BLaER1 treated with 17β-estradiol and CSF1 and Interleukin-3, amounts not matched to agents 10 nM and 100 nM (cell line): ENCODE data around the gene TMIE.
A peak's percentile ranks its signal among the peaks of the same experiment; 100 is the strongest.

Experiments used
- H3K27ac ChIP-seq, 11 experiments: shearing (Covaris generic); formaldehyde crosslinking; 2 replicates each; pipeline ENCODE4 v1.8.1; 2022
- H3K27me3 ChIP-seq, 11 experiments: shearing (Covaris generic); formaldehyde crosslinking; 2 replicates each; pipeline ENCODE4 v1.8.1; 2022
- H3K36me3 ChIP-seq, 11 experiments: shearing (Covaris generic); formaldehyde crosslinking; 2 replicates each; pipeline ENCODE4 v1.8.1; 2022
- H3K4me1 ChIP-seq, 10 experiments: shearing (Covaris generic); formaldehyde crosslinking; 2 replicates each; pipeline ENCODE4 v1.8.1; 2022
- H3K4me2 ChIP-seq, 11 experiments: shearing (Covaris generic); formaldehyde crosslinking; 2 replicates each; pipeline ENCODE4 v1.8.1; 2022
- H3K4me3 ChIP-seq, 10 experiments: shearing (Covaris generic); formaldehyde crosslinking; 2 replicates each; pipeline ENCODE4 v1.8.1; 2022
- H3K9ac ChIP-seq, 11 experiments: shearing (Covaris generic); formaldehyde crosslinking; 2 replicates each; pipeline ENCODE4 v1.8.1; 2022
- H3K9me3 ChIP-seq, 11 experiments: shearing (Covaris generic); formaldehyde crosslinking; replicated peaks in 1 of 11; 2 replicates each; pipeline ENCODE4 v1.8.1; 2022
- H4K20me1 ChIP-seq, 11 experiments: shearing (Covaris generic); formaldehyde crosslinking; 2 replicates each; pipeline ENCODE4 v1.8.1; 2022
- Cebpa-rat ChIP-seq, 11 experiments: shearing (Covaris generic); IDR thresholded peaks; 2 replicates each; pipeline ENCODE4 v1.8.1; 2022

TMIE gene

DNA sequence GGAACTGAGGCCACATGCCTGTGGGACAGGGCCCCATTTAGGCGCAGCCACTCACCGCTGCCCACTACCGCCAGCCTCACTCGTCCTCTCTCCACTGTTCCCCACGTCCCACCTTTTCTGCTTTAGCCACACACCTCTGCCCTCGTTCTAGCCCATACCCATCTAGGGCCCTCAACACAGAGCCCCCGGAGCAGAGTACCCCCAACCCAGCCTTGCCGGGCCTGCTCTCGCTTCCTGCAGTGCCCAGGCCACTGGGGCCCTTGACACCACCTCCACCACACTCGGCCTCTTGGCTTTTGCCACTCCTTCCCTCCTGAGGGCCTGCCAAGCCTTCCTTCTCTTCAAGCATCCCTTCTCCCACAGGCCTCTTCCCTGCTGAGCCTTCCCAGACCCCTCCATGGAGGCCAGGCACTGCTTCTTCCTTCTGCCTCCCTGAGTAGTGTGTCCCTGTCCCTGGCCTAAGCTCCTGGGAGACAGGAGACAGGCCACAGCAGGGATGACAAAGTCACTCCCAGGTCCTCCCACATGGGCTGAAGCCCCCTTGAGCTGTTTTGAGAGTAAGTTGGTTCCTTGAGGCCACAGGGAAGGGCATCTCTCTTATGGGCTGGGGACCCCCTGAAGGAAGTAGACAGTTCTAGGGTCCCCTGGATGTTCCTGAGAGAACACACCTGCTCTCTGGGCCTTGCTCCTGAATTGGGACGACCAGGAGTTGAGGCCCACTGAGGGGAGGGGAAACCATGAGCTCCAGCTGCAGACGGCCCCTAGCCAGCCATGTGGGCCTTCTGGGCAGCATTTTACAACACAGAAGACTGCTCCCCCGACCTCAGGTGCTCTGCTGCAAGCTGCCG lies 12.1 kb downstream of the TMIE start:
- no peak overlapping the region for H3K4me3 ChIP-seq
- no peaks in the 10 kb centered on the region for H3K27me3 ChIP-seq
- peak overlapping the region; percentile 0 to 71 (median 59); a peak in 20 of 22 replicates for H3K4me2 ChIP-seq
- 0 out of 22 replicates have a peak overlapping the region, but pooled peaks of 3 of the 11 experiments have one; percentile 2 to 5 (median 4) for H3K9ac ChIP-seq
- H4K20me1 ChIP-seq, result no peaks in the 10 kb centered on the region
- H3K27ac ChIP-seq, result peak overlapping the region in 2 of 11 experiments; percentile 11 to 35; a peak in 2 of 22 replicates
- no peaks in the 10 kb centered on the region for H3K9me3 ChIP-seq
- no peak for TF ChIP-seq Cebpa-rat (IDR thresholded peaks at IDR 0.05)
- H3K36me3 ChIP-seq, result no peaks in the 10 kb centered on the region; a peak in 1 of 22 replicates
- peaks cover 22 to 46% (median 34%) of the 10 kb centered on the region in 10 experiments; a peak in 19 of 20 replicates for H3K4me1 ChIP-seq

DNA sequence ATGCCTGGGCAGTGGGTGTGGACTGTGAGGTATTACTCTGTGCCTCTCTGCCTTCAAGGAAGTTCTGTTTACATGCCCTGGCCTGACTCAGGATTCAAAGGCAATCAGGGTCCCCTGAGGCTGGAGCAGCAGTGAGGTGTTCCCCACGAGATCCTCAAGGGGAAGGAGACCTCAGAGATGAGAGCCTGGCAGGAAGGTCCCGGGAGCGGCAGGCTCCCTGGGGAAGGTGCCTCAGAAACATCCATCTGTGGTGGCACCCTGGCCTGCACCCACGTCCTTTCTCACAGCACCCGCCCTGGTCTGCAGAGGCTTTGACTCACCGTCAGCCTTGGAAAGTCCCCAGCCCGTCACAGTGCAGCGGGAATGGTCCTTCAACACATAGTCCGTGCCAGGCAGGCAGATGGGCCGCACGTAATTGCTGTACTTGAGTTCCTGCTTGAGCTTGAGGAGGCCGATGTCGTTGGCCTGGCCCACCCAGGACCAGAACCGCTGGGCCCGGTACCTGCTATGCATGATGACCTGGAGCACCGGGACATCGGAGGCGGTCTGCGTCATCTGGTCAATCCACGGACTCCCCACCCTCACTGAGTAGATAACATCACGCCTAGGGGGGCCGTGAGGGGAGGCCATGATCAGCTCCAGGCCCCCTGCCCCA lies 12.8 kb downstream of the TMIE start:
- Histone ChIP-seq H3K4me2 (peak overlapping the region; percentile 3 to 71 (median 59); a peak in 20 of 22 replicates), H3K4me3 (no peak overlapping the region), H3K27ac (peak overlapping the region in 1 of 11 experiments; percentile 35; a peak in 2 of 22 replicates), H3K36me3 (no peaks in the 10 kb centered on the region; a peak in 1 of 22 replicates), H3K9me3 (no peaks in the 10 kb centered on the region), H4K20me1 (no peaks in the 10 kb centered on the region), H3K27me3 (no peaks in the 10 kb centered on the region), H3K9ac (peak overlapping the region in 3 of 11 experiments; percentile 2 to 5 (median 4); a peak in 1 of 22 replicates), H3K4me1 (peaks cover 22 to 39% (median 33%) of the 10 kb centered on the region in 10 experiments; a peak in 19 of 20 replicates)
- no peak for TF ChIP-seq Cebpa-rat (IDR thresholded peaks at IDR 0.05)

DNA sequence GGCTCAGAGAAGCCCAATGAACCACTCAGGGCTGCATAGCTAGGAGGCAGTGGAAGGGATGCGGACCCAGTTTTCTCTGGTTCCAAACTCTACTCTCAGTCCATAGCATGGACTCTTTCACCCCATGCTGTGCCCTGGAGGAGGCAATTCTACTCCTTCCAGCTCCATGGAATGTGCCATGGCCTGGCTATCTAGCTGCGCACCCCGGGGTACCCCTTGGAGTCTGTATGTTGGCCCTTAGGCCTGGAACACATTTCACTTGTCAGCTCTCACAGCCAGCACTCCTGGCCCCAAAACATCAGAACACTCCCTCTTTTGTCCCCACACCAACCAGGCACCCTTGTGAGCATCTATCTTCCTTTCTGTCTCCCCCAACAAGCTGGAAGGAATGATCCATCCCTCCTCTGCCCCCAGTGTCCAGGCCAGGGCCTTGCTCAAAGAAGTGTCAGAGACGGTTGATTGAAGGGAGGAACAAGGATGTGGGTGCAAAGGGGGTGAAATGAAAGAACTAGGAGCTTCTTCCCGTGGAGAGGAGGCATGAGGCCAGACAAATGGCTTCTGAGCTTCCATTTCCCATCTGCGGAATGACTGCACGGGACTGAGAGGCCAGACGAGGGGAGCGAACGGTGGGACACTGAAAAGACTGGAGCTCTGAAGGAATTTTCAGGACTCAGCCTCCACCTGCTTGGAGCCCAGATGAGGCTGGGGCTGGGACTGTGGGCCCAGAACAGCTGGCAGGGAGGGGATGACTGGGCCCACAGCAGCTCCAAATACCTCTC lies 13.7 kb downstream of the TMIE start:
- no peaks in the 10 kb centered on the region for H4K20me1 ChIP-seq
- no peaks in the 10 kb centered on the region for H3K9me3 ChIP-seq
- no peak overlapping the region for H3K27ac ChIP-seq
- TF ChIP-seq Cebpa-rat (IDR thresholded peaks at IDR 0.05), result no peak
- H3K4me3 ChIP-seq, result no peak overlapping the region
- H3K36me3 ChIP-seq, result no peaks in the 10 kb centered on the region
- no peak overlapping the region for H3K9ac ChIP-seq
- H3K4me2 ChIP-seq, result peak overlapping the region in 6 of 11 experiments; percentile 18 to 64 (median 58); a peak in 4 of 22 replicates
- no peaks in the 10 kb centered on the region for H3K27me3 ChIP-seq
- H3K4me1 ChIP-seq, result peaks cover 22 to 36% (median 31%) of the 10 kb centered on the region in 10 experiments; a peak in 19 of 20 replicates

DNA sequence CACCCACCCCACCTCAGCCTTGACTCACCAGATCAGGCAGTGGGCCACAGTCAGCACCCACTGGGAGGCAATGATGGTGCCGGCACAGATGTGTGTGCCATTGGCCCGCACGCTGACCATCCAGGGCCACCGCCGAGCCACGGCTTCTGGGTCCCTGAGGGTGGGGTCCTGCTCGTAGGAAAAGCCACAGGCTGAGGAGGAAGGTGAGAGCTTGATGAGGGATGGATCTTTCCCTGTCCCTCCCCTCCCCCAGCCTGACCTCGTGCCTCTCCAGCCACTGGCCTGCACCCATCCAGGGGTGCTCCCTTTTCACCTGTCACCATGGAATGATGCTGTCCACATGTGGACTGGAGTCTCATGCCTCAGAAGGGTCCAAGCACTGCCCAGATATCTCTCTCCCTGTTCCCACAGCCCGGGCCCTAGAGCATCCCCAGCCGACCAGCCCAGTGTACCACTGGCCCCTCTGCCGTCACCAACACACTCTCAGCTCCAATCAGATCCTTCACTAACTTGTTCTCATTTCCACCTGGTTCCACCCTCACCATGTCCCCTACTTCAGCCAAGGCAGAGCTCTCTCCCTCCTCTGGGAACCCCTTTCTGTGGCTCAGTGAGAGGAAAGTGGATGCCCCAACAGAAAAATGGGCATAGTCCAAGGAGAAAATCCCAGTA lies 14.4 kb downstream of the TMIE start:
- Histone ChIP-seq H3K9ac (no peak overlapping the region), H3K9me3 (peaks cover 0 to under 1% (median 0%) of the 10 kb centered on the region in 11 experiments; a peak in 2 of 22 replicates), H3K36me3 (no peaks in the 10 kb centered on the region), H3K4me1 (peaks cover 22 to 36% (median 31%) of the 10 kb centered on the region in 10 experiments; a peak in 19 of 20 replicates), H3K27me3 (no peaks in the 10 kb centered on the region), H3K27ac (no peak overlapping the region), H4K20me1 (no peaks in the 10 kb centered on the region), H3K4me2 (peak overlapping the region in 3 of 11 experiments; percentile 18 to 50 (median 22); a peak in 5 of 22 replicates), H3K4me3 (no peak overlapping the region)
- TF ChIP-seq Cebpa-rat (IDR thresholded peaks at IDR 0.05), result no peak

DNA sequence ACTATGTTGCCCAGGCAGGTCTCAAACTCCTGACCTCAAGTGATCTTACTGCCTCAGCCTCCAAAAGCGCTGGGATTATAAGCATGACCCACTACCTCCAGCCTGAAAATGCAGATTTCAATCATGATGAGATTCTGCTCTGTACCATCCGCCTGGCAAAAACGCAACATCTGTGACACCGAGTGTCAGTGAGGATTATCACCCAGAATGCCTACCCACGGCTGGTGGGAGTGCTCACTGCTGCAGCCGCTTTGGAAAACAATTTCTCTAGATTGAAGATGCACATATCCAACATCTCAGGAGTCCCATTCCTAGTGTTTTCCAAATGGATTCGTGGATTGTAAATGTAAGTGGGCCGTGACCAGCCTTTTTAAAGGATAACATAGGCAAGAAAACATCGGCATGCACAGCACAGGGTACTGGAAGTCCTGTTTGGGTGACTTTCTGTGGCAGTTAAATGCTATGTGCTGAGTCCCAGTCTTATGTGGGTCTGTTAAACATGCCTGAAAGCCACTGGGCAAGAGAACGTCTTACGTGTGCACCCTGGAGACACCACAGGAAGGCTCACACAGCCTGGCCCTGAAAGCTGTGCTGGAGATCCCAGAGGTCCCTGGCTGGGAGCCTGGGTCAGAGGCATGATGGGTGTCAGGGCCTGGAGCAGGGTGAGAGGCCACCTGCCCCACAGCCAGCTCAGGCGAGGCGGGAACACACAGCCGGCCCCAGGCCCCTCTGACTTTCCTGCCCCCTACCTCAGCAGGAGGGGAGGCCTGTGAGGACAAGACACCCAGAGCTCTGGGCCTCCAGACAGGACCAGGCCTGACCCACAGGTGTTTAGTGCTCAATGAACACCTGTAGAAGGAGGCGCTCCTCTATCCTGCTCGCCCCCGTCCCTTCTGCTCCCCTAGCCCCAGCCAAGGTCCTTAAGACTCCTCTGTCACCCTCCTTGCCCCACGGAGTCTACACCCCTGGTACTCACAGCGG lies 15.6 kb downstream of the TMIE start:
- Histone ChIP-seq H3K4me2 (peak overlapping the region in 2 of 11 experiments; percentile 21 to 23; a peak in 3 of 22 replicates), H3K9ac (0 out of 22 replicates have a peak overlapping the region, but pooled peaks of 1 of the 11 experiments have one; percentile 32), H3K4me3 (no peak overlapping the region), H3K4me1 (peaks cover 22 to 36% (median 31%) of the 10 kb centered on the region in 10 experiments; a peak in 19 of 20 replicates), H3K27ac (no peak overlapping the region), H3K36me3 (no peaks in the 10 kb centered on the region), H3K9me3 (peaks cover 0 to 5% (median 0%) of the 10 kb centered on the region in 11 experiments; a peak in 2 of 22 replicates), H4K20me1 (no peaks in the 10 kb centered on the region), H3K27me3 (no peaks in the 10 kb centered on the region)
- TF ChIP-seq Cebpa-rat (IDR thresholded peaks at IDR 0.05), result no peak

DNA sequence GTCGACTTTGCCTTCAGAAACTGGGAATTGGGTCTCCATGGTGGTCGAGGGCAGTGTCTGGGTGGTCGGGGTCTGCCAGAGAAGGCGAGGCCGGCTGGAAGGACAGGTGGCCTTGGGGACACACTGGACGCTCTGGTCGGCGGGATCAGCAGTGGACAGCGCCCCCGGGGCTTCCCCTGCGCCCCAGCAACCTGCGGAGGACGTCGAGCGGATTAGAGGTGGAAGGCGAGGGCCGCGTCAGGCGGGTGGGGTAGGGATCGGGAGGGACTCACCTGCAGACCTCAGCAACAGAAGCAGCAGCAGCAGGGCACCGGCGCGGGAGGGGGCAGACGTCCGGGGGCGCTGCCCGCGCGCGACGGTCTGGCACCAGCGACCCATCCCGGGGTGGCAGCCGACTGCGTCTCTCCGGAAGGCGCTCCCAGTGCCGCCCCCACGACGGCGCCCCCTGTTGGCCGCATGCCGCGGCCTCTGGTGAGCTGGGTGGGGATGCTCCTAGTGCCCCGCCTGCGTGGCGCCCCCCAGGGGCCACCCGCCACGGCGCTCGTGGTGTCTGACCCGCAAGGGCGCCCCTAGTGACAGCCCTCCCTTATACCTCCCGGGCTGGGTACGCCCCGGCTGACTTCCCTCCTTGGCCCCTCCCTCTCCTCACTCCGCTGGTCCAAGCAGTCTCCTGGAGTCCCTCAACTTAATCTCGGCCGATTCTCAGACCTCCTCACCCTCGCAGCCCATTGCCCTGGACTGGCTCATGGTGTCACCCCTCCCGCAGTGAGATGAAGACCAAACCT lies 16.4 kb downstream of the TMIE start, which contains the start of gene PRSS50:
PRSS50 (minus strand) TSS at position 423 of the 785 bp plus-strand sequence; CDS start at position 378, 45 bp downstream.
- no peaks in the 10 kb centered on the region for H3K27me3 ChIP-seq
- no peak for TF ChIP-seq Cebpa-rat (IDR thresholded peaks at IDR 0.05)
- H4K20me1 ChIP-seq, result no peaks in the 10 kb centered on the region
- H3K4me1 ChIP-seq, result peaks cover 19 to 30% (median 25%) of the 10 kb centered on the region in 10 experiments; a peak in 19 of 20 replicates
- no peak within 1 kb of the TSS for H3K4me3 ChIP-seq
- 0 out of 22 replicates have a peak within 1 kb of the TSS, but pooled peaks of 1 of the 11 experiments have one; percentile 32 for H3K9ac ChIP-seq
- H3K4me2 ChIP-seq, result peak within 1 kb of the TSS in 2 of 11 experiments; percentile 21 to 23; a peak in 3 of 22 replicates
- no peak within 1 kb of the TSS for H3K27ac ChIP-seq
- peaks cover 0 to 5% (median 0%) of the 10 kb centered on the region in 11 experiments; a peak in 2 of 22 replicates for H3K9me3 ChIP-seq
- no peaks in the 10 kb centered on the region for H3K36me3 ChIP-seq
